Activated CD8-positive, alpha-beta memory T cell treated with anti-CD3 and anti-CD28 coated beads for 36 hours (primary cell): ENCODE results near the gene SLC9B2. TPM values are rescaled to one million over a fixed set of nuclear protein-coding genes. Genes with fewer than 3 reads are reported as not detected.

Experiments
- total RNA-seq, 2 experiments: library from RNA; stranded (reverse); gene quantifications; one replicate each; pipeline ENCODE4 v1.2.3, GENCODE V29; 2021

SLC9B2 gene
- total RNA-seq, 2 experiments from 2014 or later: 44.5 to 46.6 TPM

Other genes starting within 250 kb of the SLC9B2 start
- 100 to 1,000 TPM; 486 to 487 TPM for gene UBE2D3, start 249.2 kb downstream of the SLC9B2 start, total RNA-seq
- gene CISD2, start 207.8 kb downstream of the SLC9B2 start, total RNA-seq: 10 to 100 TPM; 42.5 to 43.0 TPM
- under 1 TPM; 0.59 to 0.82 TPM for gene SLC9B1, start 57.1 kb downstream of the SLC9B2 start, total RNA-seq
- 10 to 100 TPM; 11.2 to 12.2 TPM for gene BDH2, start 23.1 kb upstream of the SLC9B2 start, total RNA-seq
- gene CENPE, start 121.6 kb upstream of the SLC9B2 start, total RNA-seq: 10 to 100 TPM; 27.1 to 27.7 TPM